ENCODE results near the gene SLC9C2.
"Not testable (repeated sequence)": the region's sequence is repeated elsewhere in the genome, so short reads cannot be mapped to it uniquely, and the experiment has no call there.

SLC9C2 gene

GRCh38 chr1:173470608-173471007 lies 132.3 kb downstream of the SLC9C2 start:
- POLR2A ChIA-PET: no interaction called here
- no peak overlapping the region for H3K4me3 ChIP-seq (ENCODE audit: low read depth, low read length)
- no peak for DNase-seq (ENCODE audit: low read depth, low spot score)
- CTCF ChIA-PET: no interaction called here
- no peak for TF ChIP-seq CTCF (IDR thresholded peaks at IDR 0.05; ENCODE audit: insufficient read depth, low read length, missing control alignments)

- no peak overlapping the region for H3K4me3 ChIP-seq (ENCODE audit: low read depth, low read length)
- no peak for DNase-seq (ENCODE audit: low read depth, low spot score)
- TF ChIP-seq CTCF (IDR thresholded peaks at IDR 0.05; ENCODE audit: insufficient read depth, low read length, missing control alignments): no peak
- ChIA-PET CTCF (interaction anchor here (1.5 kb wide), 1 partner anchor 40 kb away, joined by 4 read pairs; no protein-coding TSS in a partner anchor), POLR2A (no interaction called here)
These were observed 133.2 kb downstream of the SLC9C2 start for GRCh38 chr1:173469656-173470055.

- TF ChIP-seq CTCF (IDR thresholded peaks at IDR 0.05; ENCODE audit: insufficient read depth, low read length, missing control alignments): no peak
- POLR2A ChIA-PET: no interaction called here
- CTCF ChIA-PET: interaction anchor here (1.2 to 2.1 kb wide), 3 partner anchors 37 to 722 kb away, joined by 3 to 16 read pairs (median 3); no protein-coding TSS in a partner anchor
- DNase-seq (ENCODE audit: low read depth, low spot score): peak; percentile 58
- no peak overlapping the region for H3K4me3 ChIP-seq (ENCODE audit: low read depth, low read length)
These were observed 135.4 kb downstream of the SLC9C2 start for GRCh38 chr1:173467426-173467825.

GRCh38 chr1:173464185-173464584 lies 138.7 kb downstream of the SLC9C2 start:
- DNase-seq (ENCODE audit: low read depth, low spot score); CTCF ChIA-PET; POLR2A ChIA-PET; H3K4me3 ChIP-seq (ENCODE audit: low read depth, low read length): not testable (repeated sequence)

- DNase-seq (ENCODE audit: low read depth, low spot score); H3K4me3 ChIP-seq (ENCODE audit: low read depth, low read length); POLR2A ChIA-PET: not testable (repeated sequence)
- CTCF ChIA-PET: interaction anchor here (1.1 to 1.2 kb wide), 2 partner anchors 32 to 1339 kb away, joined by 3 read pairs; no protein-coding TSS in a partner anchor
These were observed 140.2 kb downstream of the SLC9C2 start for GRCh38 chr1:173462666-173463065.

GRCh38 chr1:173459885-173460284 lies 143.0 kb downstream of the SLC9C2 start:
- ChIA-PET POLR2A (no interaction called here), CTCF (interaction anchor here (1.3 to 1.9 kb wide), 2 partner anchors 13 to 29 kb away, joined by 3 to 6 read pairs; no protein-coding TSS in a partner anchor)
- DNase-seq (ENCODE audit: low read depth, low spot score): no peak
- TF ChIP-seq CTCF (IDR thresholded peaks at IDR 0.05; ENCODE audit: insufficient read depth, low read length, missing control alignments): no peak
- no peak overlapping the region for H3K4me3 ChIP-seq (ENCODE audit: low read depth, low read length)

GRCh38 chr1:173454966-173455524 lies 147.8 kb downstream of the SLC9C2 start:
- TF ChIP-seq CTCF (IDR thresholded peaks at IDR 0.05; ENCODE audit: insufficient read depth, low read length, missing control alignments): no peak
- no peak for DNase-seq (ENCODE audit: low read depth, low spot score)
- ChIA-PET CTCF (interaction anchor here (1.7 to 3.8 kb wide), 2 partner anchors 24 to 25 kb away, joined by 5 to 32 read pairs; no protein-coding TSS in a partner anchor), POLR2A (no interaction called here)
- H3K4me3 ChIP-seq (ENCODE audit: low read depth, low read length): no peak overlapping the region
